A673 (cell line): ENCODE data around the gene PLEKHA6. TPM values are rescaled to one million over a fixed set of nuclear protein-coding genes. Genes with fewer than 3 reads are reported as not detected.

Experiments
- BruUV-seq: library from RNA; stranded (reverse); fragments of 400-500 nt; replicated peaks from 2 replicates; lab custom pipeline; 2021; lab: Mats Ljungman, UMichigan
- CTCF ChIA-PET: fragments of 300-600 bp; sonication (Branson Sonifier 250); formaldehyde crosslinking; loops from one replicate; lab custom pipeline; 2022; ENCODE audit warnings: antibody characterized with exemption; lab: Charles Lee
- POLR2A ChIA-PET: fragments of 300-600 bp; sonication (Branson Sonifier 250); formaldehyde crosslinking; loops from one replicate; lab custom pipeline; 2022; ENCODE audit warnings: antibody characterized with exemption; ENCODE audit not compliant: low non-redundant PET; lab: Charles Lee
- DNase-seq: peaks from one replicate; pipeline ENCODE4 v3.0.0-alpha.2; 2015; ENCODE audit warnings: low spot score
- H3K27ac ChIP-seq: fragments of 200-600 bp; sonication (generic); 2 replicates; pipeline ENCODE4 v1.5.1; 2016; ENCODE audit warnings: mixed run types, low read depth, mild to moderate bottlenecking, mixed read lengths, antibody characterized with exemption, low read length; ENCODE audit not compliant: poor library complexity, severe bottlenecking
- H3K27me3 ChIP-seq: fragments of 200-600 bp; sonication (generic); replicated peaks from 2 replicates; pipeline ENCODE4 v1.6.1; 2017; ENCODE audit warnings: mixed run types, low read depth, mild to moderate bottlenecking, mixed read lengths, antibody characterized with exemption, low read length; ENCODE audit not compliant: insufficient read depth, poor library complexity
- H3K36me3 ChIP-seq: fragments of 200-600 bp; sonication (generic); 2 replicates; pipeline ENCODE4 v1.6.1; 2016; ENCODE audit warnings: mixed run types, mild to moderate bottlenecking, mixed read lengths, antibody characterized with exemption, low read length; ENCODE audit not compliant: insufficient read depth, poor library complexity, severe bottlenecking
- H3K4me1 ChIP-seq: fragments of 200-600 bp; sonication (generic); 2 replicates; pipeline ENCODE4 v1.6.1; 2017; ENCODE audit warnings: mixed run types, mild to moderate bottlenecking, mixed read lengths, antibody characterized with exemption, low read length; ENCODE audit not compliant: insufficient read depth, poor library complexity, severe bottlenecking
- H3K4me3 ChIP-seq: fragments of 200-600 bp; sonication (generic); 2 replicates; pipeline ENCODE4 v1.5.1; 2016; ENCODE audit warnings: low read depth, mixed run types, mild to moderate bottlenecking, mixed read lengths, low read length; ENCODE audit not compliant: poor library complexity, severe bottlenecking
- H3K9me3 ChIP-seq: fragments of 200-600 bp; sonication (generic); 2 replicates; pipeline ENCODE4 v1.6.1; 2016; ENCODE audit warnings: mixed run types, low read depth, mild to moderate bottlenecking, mixed read lengths, antibody characterized with exemption, low read length; ENCODE audit not compliant: poor library complexity, severe bottlenecking
- EZH2 ChIP-seq: fragments of 200-600 bp; sonication (generic); IDR thresholded peaks from 2 replicates; pipeline ENCODE4 v1.6.1; 2017; ENCODE audit warnings: borderline replicate concordance, low read depth, mild to moderate bottlenecking, mixed read lengths, antibody characterized with exemption, low read length; ENCODE audit not compliant: poor library complexity, severe bottlenecking
- intact Hi-C: fragments of 100-400 bp; cut with micrococcal nuclease; formaldehyde crosslinking; loops from one replicate; pipeline ENCODE4 v1.10.0; 2022; ENCODE audit not compliant: unreplicated experiment
- total RNA-seq: library from RNA; stranded (reverse); gene quantifications from 2 replicates; pipeline ENCODE4 v1.2.3, GENCODE V29; 2021
- TF ChIP-seq, protein P1 (sequence below): fragments of 300-800, 200-600 bp; sonication (generic); conservative IDR thresholded peaks from 2 replicates; pipeline ENCODE4 v1.5.1; 2017; ENCODE audit warnings: low read depth, mild to moderate bottlenecking, antibody characterized with exemption, low read length, moderate library complexity, mixed read lengths

Gene PLEKHA6
- total RNA-seq, 1 experiment from 2014 or later, result 0.58 TPM

DNA sequence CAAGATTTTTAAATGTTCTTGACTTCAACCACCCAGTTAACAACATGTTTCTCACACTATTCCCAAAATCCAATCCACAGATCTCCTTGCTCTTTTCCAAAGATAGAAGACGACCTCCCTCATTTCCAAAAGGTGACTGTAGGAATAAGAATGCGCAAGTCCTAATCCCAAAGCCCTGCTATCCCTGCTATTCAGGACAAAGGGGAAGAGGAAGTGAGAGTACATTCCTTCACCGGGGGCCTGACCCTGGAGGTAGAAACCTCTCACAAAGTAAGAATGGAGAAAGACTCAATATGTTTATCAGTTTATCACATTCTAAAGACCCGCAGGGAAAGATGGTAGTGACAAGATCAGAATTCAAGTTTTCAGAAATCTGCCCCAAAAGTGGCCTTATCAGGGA lies 55.7 kb downstream of the PLEKHA6 start:
- no peaks in the 10 kb centered on the region for H3K4me1 ChIP-seq
- DNase-seq, result no peak
- ChIA-PET POLR2A (no interaction called here), CTCF (no interaction called here)
- TF ChIP-seq EZH2, result no peak
- TF ChIP-seq, protein P1, sequence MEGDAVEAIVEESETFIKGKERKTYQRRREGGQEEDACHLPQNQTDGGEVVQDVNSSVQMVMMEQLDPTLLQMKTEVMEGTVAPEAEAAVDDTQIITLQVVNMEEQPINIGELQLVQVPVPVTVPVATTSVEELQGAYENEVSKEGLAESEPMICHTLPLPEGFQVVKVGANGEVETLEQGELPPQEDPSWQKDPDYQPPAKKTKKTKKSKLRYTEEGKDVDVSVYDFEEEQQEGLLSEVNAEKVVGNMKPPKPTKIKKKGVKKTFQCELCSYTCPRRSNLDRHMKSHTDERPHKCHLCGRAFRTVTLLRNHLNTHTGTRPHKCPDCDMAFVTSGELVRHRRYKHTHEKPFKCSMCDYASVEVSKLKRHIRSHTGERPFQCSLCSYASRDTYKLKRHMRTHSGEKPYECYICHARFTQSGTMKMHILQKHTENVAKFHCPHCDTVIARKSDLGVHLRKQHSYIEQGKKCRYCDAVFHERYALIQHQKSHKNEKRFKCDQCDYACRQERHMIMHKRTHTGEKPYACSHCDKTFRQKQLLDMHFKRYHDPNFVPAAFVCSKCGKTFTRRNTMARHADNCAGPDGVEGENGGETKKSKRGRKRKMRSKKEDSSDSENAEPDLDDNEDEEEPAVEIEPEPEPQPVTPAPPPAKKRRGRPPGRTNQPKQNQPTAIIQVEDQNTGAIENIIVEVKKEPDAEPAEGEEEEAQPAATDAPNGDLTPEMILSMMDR, result no peak
- intact Hi-C loops, result no loop called here
- H3K27ac ChIP-seq, result no peak overlapping the region
- peaks cover 57% of the 10 kb centered on the region for H3K27me3 ChIP-seq
- H3K36me3 ChIP-seq, result no peaks in the 10 kb centered on the region
- no peak overlapping the region for H3K4me3 ChIP-seq
- no peaks in the 10 kb centered on the region for H3K9me3 ChIP-seq
- BruUV-seq, result no TSS peak

DNA sequence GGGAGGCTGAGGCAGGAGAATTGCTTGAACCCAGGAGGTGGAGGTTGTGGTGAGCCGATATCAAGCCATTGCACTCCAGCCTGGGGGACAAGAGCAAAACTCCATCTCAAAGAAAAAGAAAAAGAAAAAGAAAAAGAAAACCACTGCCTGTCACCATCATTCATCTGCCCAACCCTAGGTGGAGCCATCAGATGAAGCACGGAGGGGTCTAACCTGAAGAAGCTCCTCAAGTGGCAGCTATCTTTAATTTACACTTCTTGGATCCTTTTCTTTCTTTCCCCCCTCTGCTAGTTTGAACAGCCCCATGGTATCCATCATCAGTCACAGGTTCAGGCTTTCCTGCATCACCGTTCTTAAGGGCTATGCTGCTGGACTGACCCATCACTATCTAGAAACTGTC lies 57.0 kb downstream of the PLEKHA6 start:
- TF ChIP-seq, protein P1, result no peak
- TF ChIP-seq EZH2, result no peak
- Histone ChIP-seq H3K27me3 (peaks cover 52% of the 10 kb centered on the region), H3K36me3 (no peaks in the 10 kb centered on the region), H3K4me3 (no peak overlapping the region), H3K4me1 (no peaks in the 10 kb centered on the region), H3K27ac (no peak overlapping the region), H3K9me3 (no peaks in the 10 kb centered on the region)
- no peak for DNase-seq
- intact Hi-C loops, result no loop called here
- ChIA-PET CTCF (no interaction called here), POLR2A (no interaction called here)
- no TSS peak for BruUV-seq

DNA sequence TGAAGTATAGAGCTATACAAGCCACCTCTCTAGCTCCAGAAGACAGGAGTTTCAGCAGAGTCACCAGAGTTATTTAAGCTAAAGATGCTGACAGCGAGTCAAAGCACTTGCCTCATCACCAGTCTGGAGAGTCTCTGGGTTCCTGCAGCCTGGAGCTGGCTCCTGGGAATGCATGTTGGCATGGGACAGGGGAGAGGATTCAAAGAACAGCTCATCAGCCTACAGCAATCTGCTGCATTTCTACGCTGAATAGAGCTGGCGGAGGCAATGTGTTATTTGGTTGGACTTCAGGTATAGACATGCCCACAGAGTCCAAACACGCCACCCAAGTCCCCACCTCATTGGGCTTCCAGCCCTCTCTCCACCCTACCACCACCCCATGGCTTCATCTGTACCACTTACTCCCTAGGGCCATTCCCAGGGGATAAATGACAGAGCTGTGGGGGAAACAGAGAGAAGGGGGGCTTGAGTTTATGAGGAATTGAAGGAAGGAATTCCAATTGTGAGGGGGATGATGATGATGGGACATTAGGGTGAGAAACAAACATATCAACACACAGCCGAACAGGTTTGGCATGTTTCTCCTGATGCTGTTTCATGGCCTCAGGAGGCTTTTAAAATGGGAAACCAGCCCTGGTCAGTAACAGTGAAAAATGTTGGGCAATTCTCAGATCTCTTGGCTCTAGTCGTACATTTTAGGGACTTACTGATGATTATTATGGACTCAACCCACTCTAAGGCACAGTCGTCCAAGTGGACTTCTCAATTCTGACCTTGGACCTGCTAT lies 58.4 kb downstream of the PLEKHA6 start:
- Histone ChIP-seq H3K9me3 (no peaks in the 10 kb centered on the region), H3K4me1 (no peaks in the 10 kb centered on the region), H3K36me3 (no peaks in the 10 kb centered on the region), H3K27ac (no peak overlapping the region), H3K4me3 (no peak overlapping the region), H3K27me3 (peaks cover 40% of the 10 kb centered on the region)
- ChIA-PET CTCF (no interaction called here), POLR2A (no interaction called here)
- intact Hi-C loops, result no loop called here
- TF ChIP-seq EZH2, result no peak
- TF ChIP-seq, protein P1, result no peak
- no peak for DNase-seq
- BruUV-seq, result no TSS peak
